Thymus (tissue), 11 donors: ENCODE results near the gene NGLY1. TPM values are rescaled to one million over a fixed set of nuclear protein-coding genes. Genes with fewer than 3 reads are reported as not detected.

Source experiments
- DNase-seq, 9 donors: peaks; one replicate each; pipeline ENCODE4 v3.0.0-alpha.2; 2013; ENCODE audit warnings: low spot score in 9 of 9, low read depth in 6 of 9, missing footprints in 1 of 9
- H3K27ac ChIP-seq, 2 donors: one replicate each; pipeline ENCODE4 v1.5.1; 2013; ENCODE audit warnings: control low read depth in 1 of 2, low read depth in 1 of 2, low read length in 1 of 2, mild to moderate bottlenecking in 1 of 2, moderate library complexity in 1 of 2
- H3K27me3 ChIP-seq, 2 donors: one replicate each; pipeline ENCODE4 v1.5.1; 2013; ENCODE audit warnings: low read length in 1 of 2; ENCODE audit not compliant: control insufficient read depth in 2 of 2, insufficient read depth in 1 of 2
- H3K36me3 ChIP-seq, 2 donors: one replicate each; pipeline ENCODE4 v1.5.1; 2013; ENCODE audit warnings: low read length in 1 of 2, mild to moderate bottlenecking in 1 of 2, moderate library complexity in 1 of 2; ENCODE audit not compliant: control insufficient read depth in 2 of 2, insufficient read depth in 2 of 2
- H3K4me1 ChIP-seq, 2 donors: one replicate each; pipeline ENCODE4 v1.5.1; 2013; ENCODE audit warnings: low read length in 2 of 2; ENCODE audit not compliant: control insufficient read depth in 2 of 2, insufficient read depth in 2 of 2
- H3K4me3 ChIP-seq, 2 donors: one replicate each; pipeline ENCODE4 v1.5.1; 2013; ENCODE audit warnings: low read length in 2 of 2, control low read depth in 1 of 2, mild to moderate bottlenecking in 1 of 2
- H3K9me3 ChIP-seq, 2 donors: one replicate each; pipeline ENCODE4 v1.5.1; 2013; ENCODE audit warnings: low read length in 1 of 2, mild to moderate bottlenecking in 1 of 2; ENCODE audit not compliant: control insufficient read depth in 2 of 2, insufficient read depth in 1 of 2
- WGBS: extraction: QIAGEN DNeasy Blood & Tissue Kit; methylation state at CpG from one replicate; pipeline ENCODE4 v1.1.7; 2013; 5-methylcytosine and 5-hydroxymethylcytosine counted together
- polyA plus RNA-seq: library from polyadenylated mRNA; stranded (reverse); fragments of 200-250 nt; gene quantifications from one replicate; pipeline ENCODE4 v1.2.3, GENCODE V29; 2013
- total RNA-seq: library from RNA; stranded (reverse); fragments of 120-200 nt; gene quantifications from one replicate; pipeline ENCODE4 v1.2.4, GENCODE V29; 2013
- donor health status: healthy.

Gene NGLY1
- total and polyA plus RNA-seq, 2 donors = 62.2 to 73.4 TPM

GRCh38 chr3:25673738-25674298 lies 109.4 kb downstream of the NGLY1 start:
- no peak overlapping the region for H3K4me3 ChIP-seq
- H3K4me1 ChIP-seq = no peaks in the 10 kb centered on the region
- H3K27me3 ChIP-seq = no peaks in the 10 kb centered on the region
- no peak for DNase-seq
- H3K27ac ChIP-seq = no peak overlapping the region
- no peaks in the 10 kb centered on the region for H3K36me3 ChIP-seq
- H3K9me3 ChIP-seq = peaks cover 4 to 20% of the 10 kb centered on the region in 2 donors
- WGBS = 98% methylated on average over 8 of the region's 8 CpGs

Other genes with a start within 250 kb of the NGLY1 start
- gene TOP2B, start 118.5 kb downstream of the NGLY1 start, total RNA-seq = 186 TPM
- 122 TPM for gene TOP2B, start 118.5 kb downstream of the NGLY1 start, polyA plus RNA-seq
- gene OXSM, start 6.6 kb upstream of the NGLY1 start, total RNA-seq = 15.2 TPM
- gene OXSM, start 6.6 kb upstream of the NGLY1 start, polyA plus RNA-seq = 17.5 TPM